ENCODE results near the gene SMYD3.

DNA sequence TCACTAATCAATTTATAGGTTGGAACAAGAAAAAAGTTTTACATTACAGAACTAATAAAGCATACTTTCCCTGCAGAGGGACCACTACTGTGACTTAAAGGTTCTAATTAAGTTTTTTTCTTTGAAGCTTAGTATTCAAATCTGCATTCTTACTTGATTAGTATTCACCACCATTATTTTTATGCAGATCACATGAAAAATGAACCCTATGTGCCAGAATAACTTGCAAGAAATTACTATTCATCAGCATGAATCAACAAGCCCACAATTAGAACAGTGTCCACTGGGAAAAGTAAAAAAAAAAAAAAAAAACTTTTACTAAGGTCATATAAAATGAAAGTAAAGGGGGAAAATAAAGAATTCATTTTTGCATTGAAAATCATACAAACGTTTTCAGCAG lies 90.8 kb downstream of the SMYD3 start:
- TF ChIP-seq, protein P1, sequence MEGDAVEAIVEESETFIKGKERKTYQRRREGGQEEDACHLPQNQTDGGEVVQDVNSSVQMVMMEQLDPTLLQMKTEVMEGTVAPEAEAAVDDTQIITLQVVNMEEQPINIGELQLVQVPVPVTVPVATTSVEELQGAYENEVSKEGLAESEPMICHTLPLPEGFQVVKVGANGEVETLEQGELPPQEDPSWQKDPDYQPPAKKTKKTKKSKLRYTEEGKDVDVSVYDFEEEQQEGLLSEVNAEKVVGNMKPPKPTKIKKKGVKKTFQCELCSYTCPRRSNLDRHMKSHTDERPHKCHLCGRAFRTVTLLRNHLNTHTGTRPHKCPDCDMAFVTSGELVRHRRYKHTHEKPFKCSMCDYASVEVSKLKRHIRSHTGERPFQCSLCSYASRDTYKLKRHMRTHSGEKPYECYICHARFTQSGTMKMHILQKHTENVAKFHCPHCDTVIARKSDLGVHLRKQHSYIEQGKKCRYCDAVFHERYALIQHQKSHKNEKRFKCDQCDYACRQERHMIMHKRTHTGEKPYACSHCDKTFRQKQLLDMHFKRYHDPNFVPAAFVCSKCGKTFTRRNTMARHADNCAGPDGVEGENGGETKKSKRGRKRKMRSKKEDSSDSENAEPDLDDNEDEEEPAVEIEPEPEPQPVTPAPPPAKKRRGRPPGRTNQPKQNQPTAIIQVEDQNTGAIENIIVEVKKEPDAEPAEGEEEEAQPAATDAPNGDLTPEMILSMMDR (IDR thresholded peaks at IDR 0.05) = no peak
- no peak for TF ChIP-seq POLR2A (IDR thresholded peaks at IDR 0.05)

All from adrenal gland (tissue), 5 donors.